ENCODE results near the gene TAC3.

TAC3 gene

GRCh38 chr12:57051011-57051410 is 34.7 kb upstream of the TAC3 start:
- DNase-seq (ENCODE audit: low read depth, low spot score), result no peak
- Histone ChIP-seq H3K4me1 (ENCODE audit: insufficient read depth, insufficient read length) (no peaks in the 10 kb centered on the region), H3K4me3 (ENCODE audit: insufficient read length, low read depth) (no peak overlapping the region), H3K36me3 (ENCODE audit: insufficient read depth, insufficient read length, low read length) (peaks cover 3% of the 10 kb centered on the region), H3K9me3 (ENCODE audit: insufficient read depth, low read length) (no peaks in the 10 kb centered on the region), H3K27me3 (ENCODE audit: insufficient read depth, insufficient read length) (no peaks in the 10 kb centered on the region), H3K9ac (ENCODE audit: insufficient read length, low read depth) (no peak overlapping the region)
- TF ChIP-seq SUZ12 (IDR thresholded peaks at IDR 0.05; ENCODE audit: extremely low read depth, insufficient read depth, insufficient read length) (no peak), YY1 (IDR thresholded peaks at IDR 0.05; ENCODE audit: insufficient read depth, insufficient read length) (no peak), ZNF274 (IDR thresholded peaks at IDR 0.05; ENCODE audit: low read depth, low read length) (no peak)

GRCh38 chr12:57049890-57050289 is 33.6 kb upstream of the TAC3 start, which contains the start of gene MYO1A:
TSS of gene MYO1A (minus strand) at chr12:57050129. CDS start at chr12:57048323, 1,806 bp downstream.
- Histone ChIP-seq H3K36me3 (ENCODE audit: insufficient read depth, insufficient read length, low read length) (no peaks in the 10 kb centered on the region), H3K27me3 (ENCODE audit: insufficient read depth, insufficient read length) (no peaks in the 10 kb centered on the region), H3K4me3 (ENCODE audit: insufficient read length, low read depth) (no peak within 1 kb of the TSS), H3K4me1 (ENCODE audit: insufficient read depth, insufficient read length) (no peaks in the 10 kb centered on the region), H3K9me3 (ENCODE audit: insufficient read depth, low read length) (no peaks in the 10 kb centered on the region), H3K9ac (ENCODE audit: insufficient read length, low read depth) (no peak within 1 kb of the TSS)
- no peak for TF ChIP-seq YY1 (IDR thresholded peaks at IDR 0.05; ENCODE audit: insufficient read depth, insufficient read length)
- no peak for TF ChIP-seq ZNF274 (IDR thresholded peaks at IDR 0.05; ENCODE audit: low read depth, low read length)
- no peak for TF ChIP-seq SUZ12 (IDR thresholded peaks at IDR 0.05; ENCODE audit: extremely low read depth, insufficient read depth, insufficient read length)
- no peak for DNase-seq (ENCODE audit: low read depth, low spot score)

GRCh38 chr12:57049119-57049446 is 32.8 kb upstream of the TAC3 start:
- Histone ChIP-seq H3K36me3 (ENCODE audit: insufficient read depth, insufficient read length, low read length) (no peaks in the 10 kb centered on the region), H3K4me1 (ENCODE audit: insufficient read depth, insufficient read length) (no peaks in the 10 kb centered on the region), H3K9me3 (ENCODE audit: insufficient read depth, low read length) (no peaks in the 10 kb centered on the region), H3K27me3 (ENCODE audit: insufficient read depth, insufficient read length) (no peaks in the 10 kb centered on the region), H3K4me3 (ENCODE audit: insufficient read length, low read depth) (no peak overlapping the region), H3K9ac (ENCODE audit: insufficient read length, low read depth) (no peak overlapping the region)
- no peak for DNase-seq (ENCODE audit: low read depth, low spot score)
- no peak for TF ChIP-seq ZNF274 (IDR thresholded peaks at IDR 0.05; ENCODE audit: low read depth, low read length)
- TF ChIP-seq YY1 (IDR thresholded peaks at IDR 0.05; ENCODE audit: insufficient read depth, insufficient read length), result no peak
- no peak for TF ChIP-seq SUZ12 (IDR thresholded peaks at IDR 0.05; ENCODE audit: extremely low read depth, insufficient read depth, insufficient read length)

GRCh38 chr12:57048423-57049118 is 32.2 kb upstream of the TAC3 start:
- Histone ChIP-seq H3K9ac (ENCODE audit: insufficient read length, low read depth) (no peak overlapping the region), H3K36me3 (ENCODE audit: insufficient read depth, insufficient read length, low read length) (no peaks in the 10 kb centered on the region), H3K27me3 (ENCODE audit: insufficient read depth, insufficient read length) (no peaks in the 10 kb centered on the region), H3K4me1 (ENCODE audit: insufficient read depth, insufficient read length) (no peaks in the 10 kb centered on the region), H3K4me3 (ENCODE audit: insufficient read length, low read depth) (no peak overlapping the region), H3K9me3 (ENCODE audit: insufficient read depth, low read length) (no peaks in the 10 kb centered on the region)
- no peak for DNase-seq (ENCODE audit: low read depth, low spot score)
- TF ChIP-seq ZNF274 (IDR thresholded peaks at IDR 0.05; ENCODE audit: low read depth, low read length), result no peak
- no peak for TF ChIP-seq SUZ12 (IDR thresholded peaks at IDR 0.05; ENCODE audit: extremely low read depth, insufficient read depth, insufficient read length)
- no peak for TF ChIP-seq YY1 (IDR thresholded peaks at IDR 0.05; ENCODE audit: insufficient read depth, insufficient read length)

GRCh38 chr12:57047981-57048380 is 31.7 kb upstream of the TAC3 start:
- no peak for TF ChIP-seq SUZ12 (IDR thresholded peaks at IDR 0.05; ENCODE audit: extremely low read depth, insufficient read depth, insufficient read length)
- TF ChIP-seq ZNF274 (IDR thresholded peaks at IDR 0.05; ENCODE audit: low read depth, low read length), result no peak
- no peak for TF ChIP-seq YY1 (IDR thresholded peaks at IDR 0.05; ENCODE audit: insufficient read depth, insufficient read length)
- Histone ChIP-seq H3K4me3 (ENCODE audit: insufficient read length, low read depth) (no peak overlapping the region), H3K4me1 (ENCODE audit: insufficient read depth, insufficient read length) (no peaks in the 10 kb centered on the region), H3K27me3 (ENCODE audit: insufficient read depth, insufficient read length) (no peaks in the 10 kb centered on the region), H3K9ac (ENCODE audit: insufficient read length, low read depth) (no peak overlapping the region), H3K36me3 (ENCODE audit: insufficient read depth, insufficient read length, low read length) (no peaks in the 10 kb centered on the region), H3K9me3 (ENCODE audit: insufficient read depth, low read length) (no peaks in the 10 kb centered on the region)
- DNase-seq (ENCODE audit: low read depth, low spot score), result no peak

GRCh38 chr12:57046947-57047890 is 30.9 kb upstream of the TAC3 start:
- Histone ChIP-seq H3K4me1 (ENCODE audit: insufficient read depth, insufficient read length) (no peaks in the 10 kb centered on the region), H3K36me3 (ENCODE audit: insufficient read depth, insufficient read length, low read length) (no peaks in the 10 kb centered on the region), H3K4me3 (ENCODE audit: insufficient read length, low read depth) (no peak overlapping the region), H3K9me3 (ENCODE audit: insufficient read depth, low read length) (no peaks in the 10 kb centered on the region), H3K9ac (ENCODE audit: insufficient read length, low read depth) (no peak overlapping the region), H3K27me3 (ENCODE audit: insufficient read depth, insufficient read length) (no peaks in the 10 kb centered on the region)
- DNase-seq (ENCODE audit: low read depth, low spot score), result no peak
- no peak for TF ChIP-seq SUZ12 (IDR thresholded peaks at IDR 0.05; ENCODE audit: extremely low read depth, insufficient read depth, insufficient read length)
- TF ChIP-seq ZNF274 (IDR thresholded peaks at IDR 0.05; ENCODE audit: low read depth, low read length), result no peak
- no peak for TF ChIP-seq YY1 (IDR thresholded peaks at IDR 0.05; ENCODE audit: insufficient read depth, insufficient read length)

Data from NT2/D1 (cell line).